HepG2 (cell line): ENCODE measurements around the gene B9D2. TPM values are rescaled to one million over a fixed set of nuclear protein-coding genes. Genes with fewer than 3 reads are reported as not detected.

Source experiments
- ARNTL ChIP-seq: sonication (generic); formaldehyde crosslinking; IDR thresholded peaks from 2 replicates; pipeline ENCODE4 v1.4.0; 2020; ENCODE audit warnings: mild to moderate bottlenecking, missing genetic modification reagents
- DNMT3B ChIP-seq: conservative IDR thresholded peaks from 2 replicates; pipeline ENCODE4 v1.6.1; 2016; ENCODE audit warnings: missing biosample characterization, control low read depth
- ERF ChIP-seq: IDR thresholded peaks from 2 replicates; pipeline ENCODE4 v1.6.1; 2018; ENCODE audit warnings: missing biosample characterization, missing genetic modification reagents
- JARID2 ChIP-seq: sonication (generic); formaldehyde crosslinking; IDR thresholded peaks from 2 replicates; pipeline ENCODE4 v1.8.1; 2023; ENCODE audit warnings: missing genetic modification reagents, inconsistent platforms; ENCODE audit not compliant: insufficient replicate concordance
- MIER2 ChIP-seq: IDR thresholded peaks from 2 replicates; pipeline ENCODE4 v1.6.1; 2016; ENCODE audit warnings: missing biosample characterization, missing genetic modification reagents
- MTF1 ChIP-seq: sonication (generic); formaldehyde crosslinking; IDR thresholded peaks from 2 replicates; pipeline ENCODE4 v1.5.0; 2020; ENCODE audit warnings: missing genetic modification reagents
- PITX1 ChIP-seq: sonication (generic); formaldehyde crosslinking; IDR thresholded peaks from 2 replicates; pipeline ENCODE4 v1.5.1; 2020; ENCODE audit warnings: mild to moderate bottlenecking, missing genetic modification reagents
- PREB ChIP-seq: sonication (generic); formaldehyde crosslinking; IDR thresholded peaks from 2 replicates; pipeline ENCODE4 v1.4.0; 2020; ENCODE audit warnings: missing genetic modification reagents
- RBAK ChIP-seq: sonication (generic); formaldehyde crosslinking; IDR thresholded peaks from 2 replicates; pipeline ENCODE4 v1.5.1; 2020; ENCODE audit warnings: mild to moderate bottlenecking, missing genetic modification reagents
- RFX5 ChIP-seq: IDR thresholded peaks from 2 replicates; pipeline ENCODE4 v1.6.1; 2011; ENCODE audit warnings: low read depth, low read length, improper control_type of control experiment
- TBX2 ChIP-seq: sonication (generic); formaldehyde crosslinking; IDR thresholded peaks from 2 replicates; pipeline ENCODE4 v1.5.0; 2020; ENCODE audit warnings: missing genetic modification reagents, mild to moderate bottlenecking, borderline replicate concordance
- ZNF160 ChIP-seq: sonication (generic); formaldehyde crosslinking; IDR thresholded peaks from 2 replicates; pipeline ENCODE4 v1.8.0; 2022; ENCODE audit warnings: mild to moderate bottlenecking, inconsistent platforms, missing genetic modification reagents
- ZNF280D ChIP-seq: sonication (generic); formaldehyde crosslinking; IDR thresholded peaks from 2 replicates; pipeline ENCODE4 v1.5.1; 2020; ENCODE audit warnings: mild to moderate bottlenecking, missing genetic modification reagents
- ZNF331 ChIP-seq: sonication (generic); formaldehyde crosslinking; IDR thresholded peaks from 2 replicates; pipeline ENCODE4 v1.4.0; 2020; ENCODE audit warnings: missing genetic modification reagents
- ZNF382 ChIP-seq: sonication (generic); formaldehyde crosslinking; IDR thresholded peaks from 2 replicates; pipeline ENCODE4 v1.5.0; 2020; ENCODE audit warnings: missing genetic modification reagents, mild to moderate bottlenecking, borderline replicate concordance
- ZNF431 ChIP-seq: sonication (generic); formaldehyde crosslinking; IDR thresholded peaks from 2 replicates; pipeline ENCODE4 v1.9.0; 2022; ENCODE audit warnings: missing genetic modification reagents, low read depth, mild to moderate bottlenecking, borderline replicate concordance
- ZNF576 ChIP-seq: sonication (generic); formaldehyde crosslinking; IDR thresholded peaks from 2 replicates; pipeline ENCODE4 v1.4.0; 2020; ENCODE audit warnings: mild to moderate bottlenecking, missing genetic modification reagents
- ZNF577 ChIP-seq: sonication (generic); formaldehyde crosslinking; IDR thresholded peaks from 2 replicates; pipeline ENCODE4 v1.4.0; 2020; ENCODE audit warnings: mild to moderate bottlenecking, low read depth, missing genetic modification reagents, borderline replicate concordance
- ZNF598 ChIP-seq: sonication (generic); formaldehyde crosslinking; IDR thresholded peaks from 2 replicates; pipeline ENCODE4 v1.5.1; 2020; ENCODE audit warnings: mild to moderate bottlenecking, missing genetic modification reagents, borderline replicate concordance
- ZNF615 ChIP-seq: sonication (generic); formaldehyde crosslinking; IDR thresholded peaks from 2 replicates; pipeline ENCODE4 v1.5.0; 2020; ENCODE audit warnings: mild to moderate bottlenecking, missing genetic modification reagents, borderline replicate concordance
- polyA plus RNA-seq, 8 experiments: library from polyadenylated mRNA; depleted of rRNA in 3 of 8; stranded (reverse) in 7 of 8; unstranded in 1 of 8; fragments of >200 nt; fragmentation: Illumina TruSeq in 4 of 8; extraction: Trizol in 4 of 8; gene quantifications; 2 replicates each; pipeline versions ENCODE4 v1.2.1 to v1.2.3, GENCODE V29; 2011 to 2016; ENCODE audit warnings: low read depth in 4 of 8, missing spikeins in 1 of 8, mixed read lengths in 1 of 8; ENCODE audit not compliant: insufficient read depth in 1 of 8
- total RNA-seq, 5 experiments: library from RNA; depleted of rRNA; stranded (reverse); fragments of >200 nt; fragmentation: Illumina TruSeq; extraction: Trizol; gene quantifications; 2 replicates each; pipeline ENCODE4 v1.2.3, GENCODE V29; 2016; ENCODE audit warnings: low read depth in 1 of 5
- TF ChIP-seq, protein P1 (sequence below), 2 experiments: sonication (generic) in 1 of 2; formaldehyde crosslinking in 1 of 2; IDR thresholded peaks; 2 replicates each; pipeline versions ENCODE4 v1.4.0 to v1.6.1; 2016 to 2020; ENCODE audit warnings: borderline replicate concordance in 1 of 2, low read depth in 1 of 2, mild to moderate bottlenecking in 1 of 2, missing genetic modification reagents in 1 of 2

B9D2 gene
- total and polyA plus RNA-seq, 2 of the 13 experiments (the other 11 are each of a cell fraction or from before 2014, with no cell fraction given): 3.1 to 4.4 TPM

GRCh38 chr19:41363753-41364523 lies at the start of gene B9D2 (continued):
- TF ChIP-seq PREB (CRISPR knock-in tag) (no peak), ZNF382 (CRISPR knock-in tag) (no peak), MIER2 (peak; percentile 36; the same call in 1 of the 2 replicates), ZNF431 (CRISPR knock-in tag) (no peak), RBAK (no peak), ARNTL (no peak), MTF1 (no peak), ZNF160 (no peak), ZNF576 (CRISPR knock-in tag) (no peak), ZNF615 (CRISPR knock-in tag) (no peak), ZNF331 (no peak), RFX5 (no peak; the same call in none of the 2 replicates), DNMT3B (no peak), PITX1 (CRISPR knock-in tag) (no peak; the same call in 1 of the 2 replicates), ZNF280D (CRISPR knock-in tag) (no peak), JARID2 (CRISPR knock-in tag) (no peak), TBX2 (no peak; the same call in 1 of the 2 replicates), ZNF577 (CRISPR knock-in tag) (no peak), ERF (CRISPR knock-in tag) (peak; percentile 30; the same call in 1 of the 2 replicates), ZNF598 (CRISPR knock-in tag) (0 out of 2 replicates have a peak, but pooled peaks have one; percentile 68)
- TF ChIP-seq, protein P1, sequence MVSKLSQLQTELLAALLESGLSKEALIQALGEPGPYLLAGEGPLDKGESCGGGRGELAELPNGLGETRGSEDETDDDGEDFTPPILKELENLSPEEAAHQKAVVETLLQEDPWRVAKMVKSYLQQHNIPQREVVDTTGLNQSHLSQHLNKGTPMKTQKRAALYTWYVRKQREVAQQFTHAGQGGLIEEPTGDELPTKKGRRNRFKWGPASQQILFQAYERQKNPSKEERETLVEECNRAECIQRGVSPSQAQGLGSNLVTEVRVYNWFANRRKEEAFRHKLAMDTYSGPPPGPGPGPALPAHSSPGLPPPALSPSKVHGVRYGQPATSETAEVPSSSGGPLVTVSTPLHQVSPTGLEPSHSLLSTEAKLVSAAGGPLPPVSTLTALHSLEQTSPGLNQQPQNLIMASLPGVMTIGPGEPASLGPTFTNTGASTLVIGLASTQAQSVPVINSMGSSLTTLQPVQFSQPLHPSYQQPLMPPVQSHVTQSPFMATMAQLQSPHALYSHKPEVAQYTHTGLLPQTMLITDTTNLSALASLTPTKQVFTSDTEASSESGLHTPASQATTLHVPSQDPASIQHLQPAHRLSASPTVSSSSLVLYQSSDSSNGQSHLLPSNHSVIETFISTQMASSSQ (IDR thresholded peaks at IDR 0.05; ENCODE audit: low read depth): no peak
- TF ChIP-seq, protein P1 (CRISPR knock-in tag; IDR thresholded peaks at IDR 0.05; ENCODE audit: borderline replicate concordance): no peak
